HepG2 (cell line): ENCODE data around the gene RELL1. TPM values are rescaled to one million over a fixed set of nuclear protein-coding genes. Genes with fewer than 3 reads are reported as not detected.
A peak's percentile ranks its signal among the peaks of the same experiment; 100 is the strongest.

Experiments
- CREB1 ChIP-seq, 2 experiments: fragments of 450-650 bp in 1 of 2; IDR thresholded peaks; 2 replicates each; pipeline ENCODE4 v1.6.1; 2016 to 2017; ENCODE audit warnings: control low read depth in 1 of 2, mild to moderate bottlenecking in 1 of 2, missing compliant biosample characterization in 1 of 2, missing genetic modification characterization in 1 of 2
- FOXJ3 ChIP-seq: sonication (generic); formaldehyde crosslinking; IDR thresholded peaks from 2 replicates; pipeline ENCODE4 v1.4.0; 2020; ENCODE audit warnings: missing genetic modification reagents, mild to moderate bottlenecking, borderline replicate concordance
- FOXP1 ChIP-seq, 2 experiments: fragments of 450-650 bp in 1 of 2; IDR thresholded peaks; 2 replicates each; pipeline ENCODE4 v1.6.1; 2017 to 2018; ENCODE audit warnings: antibody characterized with exemption in 1 of 2
- FOXP4 ChIP-seq: sonication (generic); formaldehyde crosslinking; IDR thresholded peaks from 2 replicates; pipeline ENCODE4 v1.4.0; 2020; ENCODE audit warnings: missing genetic modification reagents
- NCOR1 ChIP-seq: fragments of 200-600 bp; sonication (generic); IDR thresholded peaks from 2 replicates; pipeline ENCODE4 v1.7.0; 2017; ENCODE audit warnings: antibody characterized with exemption, low read length, borderline replicate concordance
- SOX5 ChIP-seq: IDR thresholded peaks from 2 replicates; pipeline ENCODE4 v1.6.1; 2016; ENCODE audit warnings: borderline replicate concordance
- STAG1 ChIP-seq: sonication (generic); formaldehyde crosslinking; IDR thresholded peaks from 2 replicates; pipeline ENCODE4 v1.4.0; 2020; ENCODE audit warnings: missing genetic modification reagents
- TBL1XR1 ChIP-seq: fragments of 150-350 bp; IDR thresholded peaks from 2 replicates; pipeline ENCODE4 v1.6.1; 2014; ENCODE audit warnings: borderline replicate concordance, low read length; ENCODE audit not compliant: partially characterized antibody
- TBX2 ChIP-seq: sonication (generic); formaldehyde crosslinking; IDR thresholded peaks from 2 replicates; pipeline ENCODE4 v1.5.0; 2020; ENCODE audit warnings: missing genetic modification reagents, mild to moderate bottlenecking, borderline replicate concordance
- TCF7L2 ChIP-seq: IDR thresholded peaks from 2 replicates; pipeline ENCODE4 v1.6.1; 2011; ENCODE audit warnings: mild to moderate bottlenecking, low read depth, low read length, moderate library complexity
- ZMYM4 ChIP-seq: sonication (generic); formaldehyde crosslinking; IDR thresholded peaks from 2 replicates; pipeline ENCODE4 v1.8.1; 2023; ENCODE audit warnings: mild to moderate bottlenecking, missing genetic modification reagents
- ZNF280B ChIP-seq: sonication (generic); formaldehyde crosslinking; IDR thresholded peaks from 2 replicates; pipeline ENCODE4 v1.5.0; 2020; ENCODE audit warnings: missing genetic modification reagents, mild to moderate bottlenecking, borderline replicate concordance
- ZNF317 ChIP-seq: sonication (generic); formaldehyde crosslinking; IDR thresholded peaks from 2 replicates; pipeline ENCODE4 v1.5.0; 2020; ENCODE audit warnings: mild to moderate bottlenecking, missing genetic modification reagents
- ZNF510 ChIP-seq: sonication (generic); formaldehyde crosslinking; IDR thresholded peaks from 2 replicates; pipeline ENCODE4 v1.4.0; 2020; ENCODE audit warnings: low read depth, mild to moderate bottlenecking, missing genetic modification reagents
- ZNF749 ChIP-seq: sonication (generic); formaldehyde crosslinking; IDR thresholded peaks from 2 replicates; pipeline ENCODE4 v1.8.0; 2022; ENCODE audit warnings: mild to moderate bottlenecking, missing genetic modification reagents, moderate library complexity, borderline replicate concordance
- ZNF775 ChIP-seq: sonication (generic); formaldehyde crosslinking; IDR thresholded peaks from 2 replicates; pipeline ENCODE4 v1.4.0; 2020; ENCODE audit warnings: missing genetic modification reagents, mild to moderate bottlenecking, moderate library complexity, borderline replicate concordance
- polyA plus RNA-seq, 8 experiments: library from polyadenylated mRNA; depleted of rRNA in 3 of 8; stranded (reverse) in 7 of 8; unstranded in 1 of 8; fragments of >200 nt; fragmentation: Illumina TruSeq in 4 of 8; extraction: Trizol in 4 of 8; gene quantifications; 2 replicates each; pipeline versions ENCODE4 v1.2.1 to v1.2.3, GENCODE V29; 2011 to 2016; ENCODE audit warnings: low read depth in 4 of 8, missing spikeins in 1 of 8, mixed read lengths in 1 of 8; ENCODE audit not compliant: insufficient read depth in 1 of 8
- total RNA-seq, 5 experiments: library from RNA; depleted of rRNA; stranded (reverse); fragments of >200 nt; fragmentation: Illumina TruSeq; extraction: Trizol; gene quantifications; 2 replicates each; pipeline ENCODE4 v1.2.3, GENCODE V29; 2016; ENCODE audit warnings: low read depth in 1 of 5
- TF ChIP-seq, protein P1 (sequence below): IDR thresholded peaks from 2 replicates; pipeline ENCODE4 v1.6.1; 2016; ENCODE audit warnings: low read depth
- TF ChIP-seq, protein P2 (sequence below): sonication (generic); formaldehyde crosslinking; IDR thresholded peaks from 2 replicates; pipeline ENCODE4 v1.4.0; 2020; ENCODE audit warnings: missing genetic modification reagents, borderline replicate concordance
- TF ChIP-seq, protein P3 (sequence below): IDR thresholded peaks from 2 replicates; pipeline ENCODE4 v1.6.1; 2016; ENCODE audit warnings: mild to moderate bottlenecking

The RELL1 gene
- total and polyA plus RNA-seq, 2 of the 13 experiments (the other 11 are each of a cell fraction or from before 2014, with no cell fraction given), result 8.4 to 58.4 TPM

- TF ChIP-seq ZNF775 (CRISPR knock-in tag) (no peak), ZNF317 (CRISPR knock-in tag) (no peak), FOXJ3 (CRISPR knock-in tag) (peak; percentile 57; the same call in 1 of the 2 replicates), TBL1XR1 (no peak), TCF7L2 (no peak), STAG1 (CRISPR knock-in tag) (0 out of 2 replicates have a peak, but pooled peaks have one; percentile 14), ZNF510 (no peak), CREB1 (IDR thresholded peaks at IDR 0.05) (no peak), CREB1 (CRISPR knock-in tag; IDR thresholded peaks at IDR 0.05) (peak; percentile 41; the same call in 1 of the 2 replicates), SOX5 (CRISPR knock-in tag) (peak; percentile 78), ZNF749 (CRISPR knock-in tag) (no peak), ZMYM4 (peak; percentile 84), ZNF280B (CRISPR knock-in tag) (no peak), FOXP4 (peak; percentile 87), FOXP1 (IDR thresholded peaks at IDR 0.05) (no peak), FOXP1 (CRISPR knock-in tag; IDR thresholded peaks at IDR 0.05) (peak; percentile 75), TBX2 (CRISPR knock-in tag) (peak; percentile 94), NCOR1 (peak; percentile 52; the same call in 1 of the 2 replicates)
- TF ChIP-seq, protein P1, sequence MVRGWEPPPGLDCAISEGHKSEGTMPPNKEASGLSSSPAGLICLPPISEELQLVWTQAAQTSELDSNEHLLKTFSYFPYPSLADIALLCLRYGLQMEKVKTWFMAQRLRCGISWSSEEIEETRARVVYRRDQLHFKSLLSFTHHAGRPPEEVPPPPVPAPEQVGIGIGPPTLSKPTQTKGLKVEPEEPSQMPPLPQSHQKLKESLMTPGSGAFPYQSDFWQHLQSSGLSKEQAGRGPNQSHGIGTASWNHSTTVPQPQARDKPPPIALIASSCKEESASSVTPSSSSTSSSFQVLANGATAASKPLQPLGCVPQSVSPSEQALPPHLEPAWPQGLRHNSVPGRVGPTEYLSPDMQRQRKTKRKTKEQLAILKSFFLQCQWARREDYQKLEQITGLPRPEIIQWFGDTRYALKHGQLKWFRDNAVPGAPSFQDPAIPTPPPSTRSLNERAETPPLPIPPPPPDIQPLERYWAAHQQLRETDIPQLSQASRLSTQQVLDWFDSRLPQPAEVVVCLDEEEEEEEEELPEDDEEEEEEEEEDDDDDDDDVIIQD (CRISPR knock-in tag), result peak; percentile 78
- TF ChIP-seq, protein P2, sequence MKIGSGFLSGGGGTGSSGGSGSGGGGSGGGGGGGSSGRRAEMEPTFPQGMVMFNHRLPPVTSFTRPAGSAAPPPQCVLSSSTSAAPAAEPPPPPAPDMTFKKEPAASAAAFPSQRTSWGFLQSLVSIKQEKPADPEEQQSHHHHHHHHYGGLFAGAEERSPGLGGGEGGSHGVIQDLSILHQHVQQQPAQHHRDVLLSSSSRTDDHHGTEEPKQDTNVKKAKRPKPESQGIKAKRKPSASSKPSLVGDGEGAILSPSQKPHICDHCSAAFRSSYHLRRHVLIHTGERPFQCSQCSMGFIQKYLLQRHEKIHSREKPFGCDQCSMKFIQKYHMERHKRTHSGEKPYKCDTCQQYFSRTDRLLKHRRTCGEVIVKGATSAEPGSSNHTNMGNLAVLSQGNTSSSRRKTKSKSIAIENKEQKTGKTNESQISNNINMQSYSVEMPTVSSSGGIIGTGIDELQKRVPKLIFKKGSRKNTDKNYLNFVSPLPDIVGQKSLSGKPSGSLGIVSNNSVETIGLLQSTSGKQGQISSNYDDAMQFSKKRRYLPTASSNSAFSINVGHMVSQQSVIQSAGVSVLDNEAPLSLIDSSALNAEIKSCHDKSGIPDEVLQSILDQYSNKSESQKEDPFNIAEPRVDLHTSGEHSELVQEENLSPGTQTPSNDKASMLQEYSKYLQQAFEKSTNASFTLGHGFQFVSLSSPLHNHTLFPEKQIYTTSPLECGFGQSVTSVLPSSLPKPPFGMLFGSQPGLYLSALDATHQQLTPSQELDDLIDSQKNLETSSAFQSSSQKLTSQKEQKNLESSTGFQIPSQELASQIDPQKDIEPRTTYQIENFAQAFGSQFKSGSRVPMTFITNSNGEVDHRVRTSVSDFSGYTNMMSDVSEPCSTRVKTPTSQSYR (CRISPR knock-in tag), result peak; percentile 14; the same call in 1 of the 2 replicates
- TF ChIP-seq, protein P3, sequence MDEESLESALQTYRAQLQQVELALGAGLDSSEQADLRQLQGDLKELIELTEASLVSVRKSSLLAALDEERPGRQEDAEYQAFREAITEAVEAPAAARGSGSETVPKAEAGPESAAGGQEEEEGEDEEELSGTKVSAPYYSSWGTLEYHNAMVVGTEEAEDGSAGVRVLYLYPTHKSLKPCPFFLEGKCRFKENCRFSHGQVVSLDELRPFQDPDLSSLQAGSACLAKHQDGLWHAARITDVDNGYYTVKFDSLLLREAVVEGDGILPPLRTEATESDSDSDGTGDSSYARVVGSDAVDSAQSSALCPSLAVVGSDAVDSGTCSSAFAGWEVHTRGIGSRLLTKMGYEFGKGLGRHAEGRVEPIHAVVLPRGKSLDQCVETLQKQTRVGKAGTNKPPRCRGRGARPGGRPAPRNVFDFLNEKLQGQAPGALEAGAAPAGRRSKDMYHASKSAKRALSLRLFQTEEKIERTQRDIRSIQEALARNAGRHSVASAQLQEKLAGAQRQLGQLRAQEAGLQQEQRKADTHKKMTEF (CRISPR knock-in tag), result peak; percentile 42; the same call in 1 of the 2 replicates
These were observed 47.2 kb upstream of the RELL1 start (continued) for GRCh38 chr4:37733240-37733867.
